IMR-90 (cell line): ENCODE data around the gene ZNF181. TPM values are rescaled to one million over a fixed set of nuclear protein-coding genes. Genes with fewer than 3 reads are reported as not detected.

Source experiments
- ATAC-seq: fragments of 200-7000 bp; cut with Tn5 transposase; 2 replicates; pipeline ENCODE4 v1.9.1; 2020; ENCODE audit warnings: low read depth, mild to moderate bottlenecking, moderate library complexity
- Bru-seq: library from RNA; stranded (reverse); fragments of 400-500 nt; gene quantifications from one replicate; lab custom pipeline; 2021; lab: Mats Ljungman, UMichigan
- BruChase-seq, 2 experiments: library from RNA; stranded (reverse); fragments of 400-500 nt; gene quantifications; one replicate each; lab custom pipeline; 2021; lab: Mats Ljungman, UMichigan
- BruUV-seq: library from RNA; stranded (reverse); fragments of 400-500 nt; replicated peaks from 2 replicates; lab custom pipeline; 2021; lab: Mats Ljungman, UMichigan
- CTCF ChIA-PET: fragments of 300-600 bp; formaldehyde crosslinking; extraction: SDS; loops from one replicate; lab custom pipeline; 2021; ENCODE audit warnings: antibody characterized with exemption; lab: Yijun Ruan, JAX
- POLR2A ChIA-PET: fragments of 300-600 bp; sonication (Branson Sonifier 250); formaldehyde crosslinking; loops from one replicate; lab custom pipeline; 2022; ENCODE audit warnings: antibody characterized with exemption; ENCODE audit not compliant: unreplicated experiment; lab: Charles Lee
- DNase-seq: peaks from one replicate; pipeline ENCODE4 v3.0.0; 2013
- H2AFZ ChIP-seq: replicated peaks from 2 replicates; pipeline ENCODE3; 2013; ENCODE audit warnings: low read length, mild to moderate bottlenecking; ENCODE audit not compliant: poor library complexity
- H2AK5ac ChIP-seq: 2 replicates; pipeline ENCODE4 v1.6.1; 2013; ENCODE audit warnings: low read depth, low read length, inconsistent platforms
- H2AK9ac ChIP-seq: replicated peaks from 2 replicates; pipeline ENCODE3; 2013; ENCODE audit warnings: mild to moderate bottlenecking, low read depth, low read length, moderate library complexity; ENCODE audit not compliant: poor library complexity
- H2BK120ac ChIP-seq: 2 replicates; pipeline ENCODE4 v1.6.1; 2013; ENCODE audit warnings: low read depth, low read length, inconsistent platforms
- H2BK15ac ChIP-seq: 3 replicates; pipeline ENCODE4 v1.6.1; 2013; ENCODE audit warnings: low read depth, low read length, inconsistent platforms
- H2BK20ac ChIP-seq: 2 replicates; pipeline ENCODE4 v1.6.1; 2013; ENCODE audit warnings: low read depth, mild to moderate bottlenecking, inconsistent platforms, low read length, moderate library complexity
- H2BK5ac ChIP-seq: 2 replicates; pipeline ENCODE4 v1.6.1; 2013; ENCODE audit warnings: mild to moderate bottlenecking, low read depth, low read length, inconsistent platforms; ENCODE audit not compliant: poor library complexity, severe bottlenecking
- H3K14ac ChIP-seq: replicated peaks from 2 replicates; pipeline ENCODE4 v1.6.1; 2013; ENCODE audit warnings: low read depth, low read length, inconsistent platforms
- H3K18ac ChIP-seq: 2 replicates; pipeline ENCODE4 v1.6.1; 2013; ENCODE audit warnings: low read depth, low read length, control low read depth
- H3K23ac ChIP-seq: 2 replicates; pipeline ENCODE4 v1.6.1; 2013; ENCODE audit warnings: low read depth, low read length, inconsistent platforms
- H3K27ac ChIP-seq: 2 replicates; pipeline ENCODE4 v1.5.1; 2013; ENCODE audit warnings: mild to moderate bottlenecking, control low read depth, low read length; ENCODE audit not compliant: insufficient read depth
- H3K27me3 ChIP-seq: 2 replicates; pipeline ENCODE4 v1.6.1; 2013; ENCODE audit warnings: low read length; ENCODE audit not compliant: control insufficient read depth, insufficient read depth
- H3K36me3 ChIP-seq: 2 replicates; pipeline ENCODE4 v1.6.1; 2013; ENCODE audit warnings: low read length, mixed read lengths; ENCODE audit not compliant: control insufficient read depth, insufficient read depth
- H3K4ac ChIP-seq: 2 replicates; pipeline ENCODE4 v1.6.1; 2013; ENCODE audit warnings: low read depth, low read length, inconsistent platforms
- H3K4me1 ChIP-seq: 2 replicates; pipeline ENCODE4 v1.6.1; 2013; ENCODE audit warnings: low read length, mixed read lengths; ENCODE audit not compliant: control insufficient read depth, insufficient read depth
- H3K4me2 ChIP-seq: 2 replicates; pipeline ENCODE4 v1.6.1; 2013; ENCODE audit warnings: low read depth, mild to moderate bottlenecking, control low read depth, low read length, moderate library complexity
- H3K4me3 ChIP-seq: 2 replicates; pipeline ENCODE4 v1.5.1; 2013; ENCODE audit warnings: low read depth, mild to moderate bottlenecking, control low read depth, low read length, moderate library complexity; ENCODE audit not compliant: insufficient read depth
- H3K56ac ChIP-seq: 2 replicates; pipeline ENCODE4 v1.6.1; 2013; ENCODE audit warnings: low read length, inconsistent platforms; ENCODE audit not compliant: insufficient read depth; ENCODE audit errors: extremely low read depth
- H3K79me1 ChIP-seq, 2 experiments: 2 replicates each; pipeline ENCODE4 v1.6.1; 2013; ENCODE audit warnings: low read length in 2 of 2, inconsistent platforms in 1 of 2, low read depth in 1 of 2
- H3K9ac ChIP-seq: 2 replicates; pipeline ENCODE4 v1.6.1; 2013; ENCODE audit warnings: low read depth, low read length, control low read depth
- H3K9me1 ChIP-seq: 2 replicates; pipeline ENCODE4 v1.6.1; 2013; ENCODE audit warnings: low read length, inconsistent platforms; ENCODE audit not compliant: insufficient read depth
- H3K9me3 ChIP-seq: 2 replicates; pipeline ENCODE4 v1.6.1; 2013; ENCODE audit warnings: low read length; ENCODE audit not compliant: control insufficient read depth, insufficient read depth
- H4K20me1 ChIP-seq: 2 replicates; pipeline ENCODE4 v1.6.1; 2013; ENCODE audit warnings: low read length, inconsistent platforms; ENCODE audit not compliant: insufficient read depth
- H4K5ac ChIP-seq: 2 replicates; pipeline ENCODE4 v1.6.1; 2013; ENCODE audit warnings: mild to moderate bottlenecking, low read depth, low read length, control low read depth
- H4K8ac ChIP-seq, 2 experiments: 2 replicates each; pipeline ENCODE4 v1.6.1; 2013; ENCODE audit warnings: low read depth in 2 of 2, low read length in 2 of 2, control low read depth in 1 of 2, inconsistent platforms in 1 of 2
- H4K91ac ChIP-seq: 2 replicates; pipeline ENCODE4 v1.6.1; 2013; ENCODE audit warnings: low read depth, low read length, inconsistent platforms; ENCODE audit not compliant: insufficient read depth
- BHLHE40 ChIP-seq: fragments of 150-350 bp; IDR thresholded peaks from 2 replicates; pipeline ENCODE4 v1.6.1; 2016; ENCODE audit warnings: mild to moderate bottlenecking, low read depth, low read length
- MAFK ChIP-seq: IDR thresholded peaks from 2 replicates; pipeline ENCODE4 v1.6.1; 2012; ENCODE audit warnings: low read depth, low read length, improper control_type of control experiment
- MAZ ChIP-seq: IDR thresholded peaks from 2 replicates; pipeline ENCODE4 v1.6.1; 2012; ENCODE audit warnings: low read depth, mild to moderate bottlenecking, low read length, improper control_type of control experiment, moderate library complexity, borderline replicate concordance
- MXI1 ChIP-seq: IDR thresholded peaks from 2 replicates; pipeline ENCODE4 v1.6.1; 2012; ENCODE audit warnings: low read depth, mild to moderate bottlenecking, low read length, moderate library complexity, borderline replicate concordance
- NFE2L2 ChIP-seq: fragments of 150-350 bp; IDR thresholded peaks from 2 replicates; pipeline ENCODE4 v1.6.1; 2016; ENCODE audit warnings: low read depth, mild to moderate bottlenecking, low read length
- POLR2A ChIP-seq: IDR thresholded peaks from 2 replicates; pipeline ENCODE4 v1.6.1; 2012; ENCODE audit warnings: mild to moderate bottlenecking, low read depth, low read length
- RFX5 ChIP-seq: IDR thresholded peaks from 2 replicates; pipeline ENCODE4 v1.8.0; 2012; ENCODE audit warnings: low read depth, mild to moderate bottlenecking, low read length, moderate library complexity
- USF2 ChIP-seq: fragments of 150-350 bp; IDR thresholded peaks from 2 replicates; pipeline ENCODE4 v1.6.1; 2017; ENCODE audit warnings: mild to moderate bottlenecking, antibody characterized with exemption, low read length, low read depth
- WGBS, 2 experiments: methylation state at CpG; one replicate each; pipeline versions ENCODE4 v1.1.5 to v1.1.7; 2013; ENCODE audit warnings: missing lambda C conversion rate in 2 of 2; ENCODE audit not compliant: insufficient read length in 1 of 2; ENCODE audit errors: extremely low coverage in 2 of 2; 5-methylcytosine and 5-hydroxymethylcytosine counted together
- dilution Hi-C: fragments of 300-500 bp; cut with HindIII; formaldehyde crosslinking; loops from one replicate; pipeline ENCODE4 v1.14.3; 2018; ENCODE audit warnings: low sequenced_read_pairs; ENCODE audit not compliant: unreplicated experiment
- in situ Hi-C: fragments of 300-500 bp; cut with MboI; formaldehyde crosslinking; loops from 3 replicates; pipeline ENCODE4 v1.14.3; 2019; ENCODE audit warnings: low sequenced_read_pairs, inconsistent platforms, mixed read lengths
- intact Hi-C: fragments of 100-400 bp; cut with micrococcal nuclease; formaldehyde crosslinking; loops from 2 replicates; pipeline ENCODE4 v1.10.0; 2022
- long read RNA-seq: library from polyadenylated mRNA; unstranded; transcript quantifications from one replicate; pipeline ENCODE4 v2.0.0, GENCODE V29; 2021; ENCODE audit not compliant: unreplicated experiment
- polyA plus RNA-seq, 3 experiments: library from polyadenylated mRNA; depleted of rRNA; stranded (reverse); fragments of >200 nt; gene quantifications; 2 replicates each; pipeline ENCODE4 v1.2.3, GENCODE V29; 2012; ENCODE audit warnings: low replicate concordance in 1 of 3
- total RNA-seq: library from RNA; depleted of rRNA; stranded (reverse); fragments of >200 nt; gene quantifications from 2 replicates; pipeline ENCODE4 v1.2.3, GENCODE V29; 2012; rRNA removed

Gene ZNF181
- 7.5 and 11.1 TPM in 2 replicates for total RNA-seq
- 2.7 and 3.8 TPM in 2 replicates for polyA plus RNA-seq (2012; rRNA removed)
- polyA plus RNA-seq (2012; cell fraction: cytosol; rRNA removed) = 2.5 and 12.3 TPM in 2 replicates
- 3.4 and 9.4 TPM in 2 replicates for polyA plus RNA-seq (2012; cell fraction: nucleus; rRNA removed; ENCODE audit: low replicate concordance)
- percentile 54 among the genes with signal in this experiment for Bru-seq, nascent RNA
- percentile 43 among the genes with signal in this experiment for BruChase-seq, experiment 1, labeled RNA remaining after a 6-hour chase
- percentile 53 among the genes with signal in this experiment for BruChase-seq, experiment 2, labeled RNA remaining after a 2-hour chase
- long read RNA-seq, full-length matches to known transcripts = 2 of 8 reads
- long read RNA-seq, partial matches to known transcripts = 1 of 8 reads
- long read RNA-seq, other reads (novel, unspliced or antisense) = 5 of 8 reads

GRCh38 chr19:34733746-34734536 lies at the start of gene ZNF181:
ZNF181 (plus strand) TSS chr19:34734243; CDS start chr19:34735038, 795 bp downstream.
- Histone ChIP-seq H4K5ac (peak within 1 kb of the TSS; percentile 87), H2BK20ac (peak within 1 kb of the TSS; percentile 78), H2AK9ac (peak within 1 kb of the TSS; percentile 86), H4K8ac (peak within 1 kb of the TSS; percentile 42 to 99), H3K23ac (peak within 1 kb of the TSS; percentile 91), H3K4ac (peak within 1 kb of the TSS; percentile 97), H3K14ac (peak within 1 kb of the TSS; percentile 90), H3K9me3 (peaks cover 2% of the 10 kb centered on the region; the same call in 1 of the 2 replicates), H3K27ac (peak within 1 kb of the TSS; percentile 94), H3K4me2 (peak within 1 kb of the TSS; percentile 87), H3K56ac (peak within 1 kb of the TSS; percentile 90), H2AFZ (peak within 1 kb of the TSS; percentile 96), H2BK5ac (peak within 1 kb of the TSS; percentile 92), H3K27me3 (no peaks in the 10 kb centered on the region), H4K20me1 (no peaks in the 10 kb centered on the region), H2AK5ac (peak within 1 kb of the TSS; percentile 20; the same call in 1 of the 2 replicates), H3K36me3 (peaks cover 9% of the 10 kb centered on the region), H3K9ac (peak within 1 kb of the TSS; percentile 90), H3K79me1 (peaks cover 10 to 18% of the 10 kb centered on the region in 2 experiments), H2BK15ac (no peak within 1 kb of the TSS), H3K4me3 (peak within 1 kb of the TSS; percentile 72), H4K91ac (peak within 1 kb of the TSS; percentile 94), H3K4me1 (peaks cover 8% of the 10 kb centered on the region), H2BK120ac (peak within 1 kb of the TSS; percentile 93), H3K18ac (peak within 1 kb of the TSS; percentile 91), H3K9me1 (peaks cover 4% of the 10 kb centered on the region; the same call in 1 of the 2 replicates)
- in situ Hi-C loops = no loop called here
- ATAC-seq (peak; percentile 94), DNase-seq (peak; percentile 86)
- intact Hi-C loops = loop anchor here (1.0 kb wide), 2 partner anchors 57 to 193 kb away; partner anchors contain the start of genes SCGB2B2 and ZNF302
- no TSS peak for BruUV-seq
- dilution Hi-C loops = no loop called here
- ChIA-PET CTCF (no interaction called here), POLR2A (no interaction called here)
- peak; percentile 81 for TF ChIP-seq POLR2A
- peak; percentile 65 for TF ChIP-seq MXI1
- no peak for TF ChIP-seq BHLHE40
- TF ChIP-seq RFX5 = no peak
- peak; percentile 49; the same call in 1 of the 2 replicates for TF ChIP-seq USF2
- no peak for TF ChIP-seq NFE2L2
- TF ChIP-seq MAFK = no peak
- no peak for TF ChIP-seq MAZ
- 0% methylated on average over 16 of the region's 67 CpGs; no CpG with 5 or more reads in 1 of the 2 experiments for WGBS, 2 experiments
